Posterior vena cava (tissue), 2 donors: ENCODE data around the gene OS9. TPM values are rescaled to one million over a fixed set of nuclear protein-coding genes. Genes with fewer than 3 reads are reported as not detected.
"Not testable (repeated sequence)": the region's sequence is repeated elsewhere in the genome, so short reads cannot be mapped to it uniquely, and the experiment has no call there.

Experiments used
- DNase-seq: peaks from one replicate; pipeline ENCODE4 v3.0.0-alpha.2; 2020; ENCODE audit warnings: low spot score
- intact Hi-C, 2 donors: fragments of 100-400 bp; cut with DNase I; formaldehyde crosslinking; loops; one replicate each; pipeline versions ENCODE4 v1.14.1 to v1.14.2; 2022 to 2023
- long read RNA-seq, 2 donors: library from polyadenylated mRNA; unstranded; transcript quantifications; one replicate each; pipeline ENCODE4 v2.0.0, GENCODE V29; 2020 to 2021
- total RNA-seq, 2 donors: library from RNA; stranded (reverse); fragmentation: NEBNext Ultra II Directional; extraction: Animal tissue kit (Norgen Biotek cat#: 25700); gene quantifications; one replicate each; pipeline ENCODE4 v1.2.1, GENCODE V29; 2021
- donor health status: DM: yes; HTN: yes; CAD: no.
- donor health status: DM: yes; HTN: yes; CAD: no.

The OS9 gene
- total RNA-seq, result 100 to 1,000 TPM; 186 to 279 TPM
- long read RNA-seq, donor 1, transcript OS9-202 (15 exons, 2,691 nt), result minor isoform, 40 of 170 reads
- long read RNA-seq, donor 1, transcript OS9-201 (14 exons, 2,505 nt), result minor isoform, 19 of 170 reads
- long read RNA-seq, donor 1, transcript OS9-220 (14 exons, 2,135 nt), result major isoform, 48 of 170 reads
- long read RNA-seq, donor 1, partial matches to known transcripts, result 33 of 170 reads
- long read RNA-seq, donor 1, other reads (novel, unspliced or antisense), result 25 of 170 reads
- long read RNA-seq, donor 2, transcript OS9-201 (14 exons, 2,505 nt), result minor isoform, 114 of 664 reads
- long read RNA-seq, donor 2, transcript OS9-203 (14 exons, 2,457 nt), result minor isoform, 17 of 664 reads
- long read RNA-seq, donor 2, transcript OS9-202 (15 exons, 2,691 nt), result minor isoform, 101 of 664 reads
- long read RNA-seq, donor 2, transcript OS9-220 (14 exons, 2,135 nt), result major isoform, 287 of 664 reads
- long read RNA-seq, donor 2, partial matches to known transcripts, result 83 of 664 reads
- long read RNA-seq, donor 2, other reads (novel, unspliced or antisense), result 55 of 664 reads

- intact Hi-C loops, result no loop called here
- DNase-seq, result peak; percentile 98
These were observed at the start of gene OS9 for GRCh38 chr12:57693659-57694458. OS9 (plus strand) TSS chr12:57694132; CDS start chr12:57694162, 30 bp downstream.

- intact Hi-C loops, DNase-seq: not testable (repeated sequence)
These were observed 47.8 kb upstream of the OS9 start for GRCh38 chr12:57645990-57646658.

GRCh38 chr12:57646659-57647049, 47.3 kb upstream of the OS9 start:
- intact Hi-C loops, DNase-seq: not testable (repeated sequence)

- intact Hi-C loops, result no loop called here
- DNase-seq, result no peak
These were observed 39.9 kb upstream of the OS9 start for GRCh38 chr12:57654042-57654441.

- intact Hi-C loops, result no loop called here
- DNase-seq, result no peak
These were observed 38.2 kb upstream of the OS9 start for GRCh38 chr12:57655541-57656240.

GRCh38 chr12:57656408-57656807, 37.5 kb upstream of the OS9 start:
- intact Hi-C loops, result not testable (repeated sequence)

GRCh38 chr12:57657744-57658143, 36.2 kb upstream of the OS9 start:
- DNase-seq, result no peak
- intact Hi-C loops, result no loop called here

More at GRCh38 chr12:57656408-57656807, 37.5 kb upstream of the OS9 start:
- not testable (repeated sequence) for DNase-seq

GRCh38 chr12:57658890-57659289, 35.0 kb upstream of the OS9 start:
- intact Hi-C loops, result no loop called here
- no peak for DNase-seq

GRCh38 chr12:57661376-57661775, 32.6 kb upstream of the OS9 start:
- intact Hi-C loops, result no loop called here

GRCh38 chr12:57665066-57665820, 28.7 kb upstream of the OS9 start:
- DNase-seq, intact Hi-C loops: not testable (repeated sequence)

More at GRCh38 chr12:57661376-57661775, 32.6 kb upstream of the OS9 start:
- no peak for DNase-seq

- no peak for DNase-seq
- intact Hi-C loops, result no loop called here
These were observed 27.0 kb upstream of the OS9 start for GRCh38 chr12:57666897-57667296.

- DNase-seq, intact Hi-C loops: not testable (repeated sequence)
These were observed 24.2 kb upstream of the OS9 start for GRCh38 chr12:57669691-57670090.

GRCh38 chr12:57671811-57672210, 22.1 kb upstream of the OS9 start:
- intact Hi-C loops, DNase-seq: not testable (repeated sequence)

GRCh38 chr12:57672801-57673200, 21.1 kb upstream of the OS9 start:
- intact Hi-C loops, result no loop called here
- DNase-seq, result no peak

- DNase-seq, result no peak
- intact Hi-C loops, result no loop called here
These were observed 19.2 kb upstream of the OS9 start for GRCh38 chr12:57674691-57675090.

GRCh38 chr12:57677947-57678346, 16.0 kb upstream of the OS9 start:
- DNase-seq, intact Hi-C loops: not testable (repeated sequence)

GRCh38 chr12:57679697-57680096, 14.2 kb upstream of the OS9 start:
- intact Hi-C loops, result no loop called here
- no peak for DNase-seq

GRCh38 chr12:57687862-57688261, 6.1 kb upstream of the OS9 start:
- no peak for DNase-seq
- intact Hi-C loops, result no loop called here
